Activated B cell treated with CpG ODN at 0.5 μM for 24 hours (primary cell): ENCODE results near the gene MIPEP. TPM values are rescaled to one million over a fixed set of nuclear protein-coding genes. Genes with fewer than 3 reads are reported as not detected.

Experiments
- ATAC-seq: fragments of 200-7000 bp; cut with Tn5 transposase; one replicate; pipeline ENCODE4 v1.10.0; 2021; ENCODE audit warnings: low read depth, mild to moderate bottlenecking, moderate library complexity
- CTCF ChIA-PET: fragments of 350-600 bp; sonication (Branson Sonifier 250); formaldehyde crosslinking; loops from one replicate; lab custom pipeline; 2021; ENCODE audit warnings: antibody characterized with exemption; lab: Charles Lee
- POLR2A ChIA-PET: fragments of 350-600 bp; sonication (Branson Sonifier 250); formaldehyde crosslinking; loops from one replicate; lab custom pipeline; 2021; ENCODE audit warnings: antibody characterized with exemption; lab: Charles Lee
- DNase-seq: peaks from one replicate; pipeline ENCODE4 v3.0.0; 2022
- H3K27ac Mint-ChIP-seq: one replicate; pipeline ENCODE4 v1.8.0; 2020; ENCODE audit warnings: mixed read lengths
- H3K27me3 Mint-ChIP-seq: one replicate; pipeline ENCODE4 v1.8.0; 2021; ENCODE audit warnings: mixed read lengths
- H3K36me3 Mint-ChIP-seq: one replicate; pipeline ENCODE4 v1.8.0; 2021; ENCODE audit warnings: low read depth, mixed read lengths
- H3K4me1 Mint-ChIP-seq: one replicate; pipeline ENCODE4 v1.8.0; 2021; ENCODE audit warnings: mixed read lengths
- H3K4me3 Mint-ChIP-seq: one replicate; pipeline ENCODE4 v1.8.0; 2020; ENCODE audit warnings: mild to moderate bottlenecking, mixed read lengths
- H3K9me3 Mint-ChIP-seq: one replicate; pipeline ENCODE4 v1.8.0; 2020; ENCODE audit warnings: mixed read lengths
- CTCF ChIP-seq: fragments of 200-600 bp; IDR thresholded peaks from one replicate; pipeline ENCODE4 v1.8.0; 2022; ENCODE audit warnings: antibody characterized with exemption, mild to moderate bottlenecking
- intact Hi-C: fragments of 100-400 bp; cut with micrococcal nuclease; formaldehyde crosslinking; loops from one replicate; pipeline ENCODE4 v1.15.1; 2024
- total RNA-seq: library from RNA; stranded (reverse); gene quantifications from 2 replicates; pipeline ENCODE4 v1.2.3, GENCODE V29; 2022

The MIPEP gene
- total RNA-seq, 1 donor from 2014 or later, result 19.7 TPM

DNA sequence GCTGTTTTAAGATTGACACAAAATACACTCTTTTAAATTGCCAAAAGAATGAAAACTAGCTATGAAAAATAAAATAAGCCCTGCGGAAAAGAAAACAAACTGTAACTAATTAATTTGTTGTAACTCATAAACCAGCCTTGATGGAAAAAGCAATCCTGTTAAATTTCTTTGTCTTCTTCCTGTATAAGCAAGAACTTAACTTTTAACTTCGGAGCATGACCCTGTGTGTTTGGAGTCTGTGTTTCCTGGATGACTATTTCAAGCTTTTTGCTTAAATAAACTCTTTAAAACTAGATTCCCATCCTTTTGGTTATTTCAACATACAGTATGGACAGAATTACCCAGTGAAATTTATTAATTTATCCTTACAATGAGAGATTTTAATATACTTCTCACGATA is 196.4 kb downstream of the MIPEP start:
- ChIA-PET POLR2A (no interaction called here), CTCF (no interaction called here)
- no peak for TF ChIP-seq CTCF
- Mint-ChIP-seq H3K4me1 (peaks cover 17% of the 10 kb centered on the region), H3K9me3 (no peaks in the 10 kb centered on the region), H3K27ac (no peak overlapping the region), H3K4me3 (no peak overlapping the region), H3K27me3 (no peaks in the 10 kb centered on the region), H3K36me3 (no peaks in the 10 kb centered on the region)
- DNase-seq, result no peak
- ATAC-seq, result no peak
- intact Hi-C loops, result loop anchor here (10.0 kb wide), 1 partner anchor 228 kb away; no protein-coding TSS in a partner anchor

DNA sequence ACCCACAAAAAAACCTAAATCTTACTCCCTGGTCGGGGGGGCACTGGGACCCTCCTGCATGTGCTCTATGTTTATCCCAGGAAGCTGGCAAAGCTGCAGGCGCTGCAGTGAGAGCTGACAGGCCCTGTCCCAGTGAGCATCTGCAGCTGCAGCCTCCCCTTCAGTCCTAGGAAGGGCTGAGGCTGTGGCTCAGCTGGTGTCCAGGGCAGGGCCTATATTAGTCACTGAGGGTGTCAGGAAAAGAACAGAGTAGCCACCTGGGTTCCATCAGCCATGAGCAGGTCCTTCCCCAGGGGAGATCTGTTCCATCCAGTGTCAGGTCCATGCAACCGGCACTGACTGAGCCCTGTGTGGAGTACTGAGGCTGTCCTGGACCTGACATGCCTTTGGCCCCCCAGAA is 198.5 kb downstream of the MIPEP start:
- Mint-ChIP-seq H3K4me1 (peaks cover 5% of the 10 kb centered on the region), H3K27me3 (peaks cover 5% of the 10 kb centered on the region), H3K27ac (no peak overlapping the region), H3K4me3 (no peak overlapping the region), H3K36me3 (no peaks in the 10 kb centered on the region), H3K9me3 (peaks cover 2% of the 10 kb centered on the region)
- ChIA-PET POLR2A (no interaction called here), CTCF (no interaction called here)
- ATAC-seq, result no peak
- TF ChIP-seq CTCF, result no peak
- intact Hi-C loops, result loop anchor here (10.0 kb wide), 1 partner anchor 226 kb away; no protein-coding TSS in a partner anchor
- no peak for DNase-seq

- Mint-ChIP-seq H3K4me3 (no peak overlapping the region), H3K36me3 (no peaks in the 10 kb centered on the region), H3K27ac (no peak overlapping the region), H3K4me1 (no peaks in the 10 kb centered on the region), H3K27me3 (peaks cover 5% of the 10 kb centered on the region), H3K9me3 (peaks cover 13% of the 10 kb centered on the region)
- ATAC-seq (no peak), DNase-seq (no peak)
- POLR2A ChIA-PET, result no interaction called here
- intact Hi-C loops, result no loop called here
- no peak for TF ChIP-seq CTCF
- CTCF ChIA-PET, result no interaction called here
Observed at GRCh38 chr13:23688336-23688735, 200.9 kb downstream of the MIPEP start.

DNA sequence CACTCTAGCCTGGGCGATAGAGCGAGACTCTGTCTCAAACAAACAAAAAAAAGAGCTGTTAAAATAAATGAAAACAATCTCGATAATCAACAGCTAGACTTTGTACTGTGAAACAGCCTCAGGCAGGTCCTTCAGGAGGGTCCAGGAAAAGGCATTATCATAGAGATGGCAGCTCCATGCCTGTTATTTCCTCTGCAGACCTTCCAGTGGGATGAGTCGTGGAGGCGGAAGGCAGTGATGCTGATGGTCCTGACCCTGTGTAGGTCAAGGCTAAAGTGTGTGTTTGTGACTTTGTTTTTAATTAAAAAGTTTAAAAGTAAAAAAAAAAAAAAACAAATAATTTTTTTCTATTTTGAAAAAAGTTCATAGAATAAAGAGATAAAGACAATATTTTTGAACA is 201.6 kb downstream of the MIPEP start:
- intact Hi-C loops, result no loop called here
- CTCF ChIA-PET, result no interaction called here
- H3K4me1 Mint-ChIP-seq, result no peaks in the 10 kb centered on the region

GRCh38 chr13:23686948-23687347 is 202.3 kb downstream of the MIPEP start:
- Mint-ChIP-seq H3K4me1 (no peaks in the 10 kb centered on the region), H3K36me3 (no peaks in the 10 kb centered on the region), H3K4me3 (no peak overlapping the region), H3K9me3 (peaks cover 13% of the 10 kb centered on the region), H3K27ac (no peak overlapping the region), H3K27me3 (peaks cover 9% of the 10 kb centered on the region)
- POLR2A ChIA-PET, result no interaction called here
- no peak for DNase-seq
- TF ChIP-seq CTCF, result no peak
- no peak for ATAC-seq
- CTCF ChIA-PET, result no interaction called here
- intact Hi-C loops, result no loop called here

More for the DNA sequence above, 201.6 kb downstream of the MIPEP start:
- no peak overlapping the region for H3K4me3 Mint-ChIP-seq
- peaks cover 13% of the 10 kb centered on the region for H3K9me3 Mint-ChIP-seq
- no peak for ATAC-seq
- H3K27me3 Mint-ChIP-seq, result peaks cover 9% of the 10 kb centered on the region
- no peak overlapping the region for H3K27ac Mint-ChIP-seq
- H3K36me3 Mint-ChIP-seq, result no peaks in the 10 kb centered on the region
- no peak for TF ChIP-seq CTCF
- POLR2A ChIA-PET, result no interaction called here
- DNase-seq, result no peak
